ENCODE data around the gene LYPD6B. TPM values are rescaled to one million over a fixed set of nuclear protein-coding genes. Genes with fewer than 3 reads are reported as not detected.

The LYPD6B gene
- total RNA-seq, 2 donors from 2014 or later: 12.6 to 14.5 TPM

DNA sequence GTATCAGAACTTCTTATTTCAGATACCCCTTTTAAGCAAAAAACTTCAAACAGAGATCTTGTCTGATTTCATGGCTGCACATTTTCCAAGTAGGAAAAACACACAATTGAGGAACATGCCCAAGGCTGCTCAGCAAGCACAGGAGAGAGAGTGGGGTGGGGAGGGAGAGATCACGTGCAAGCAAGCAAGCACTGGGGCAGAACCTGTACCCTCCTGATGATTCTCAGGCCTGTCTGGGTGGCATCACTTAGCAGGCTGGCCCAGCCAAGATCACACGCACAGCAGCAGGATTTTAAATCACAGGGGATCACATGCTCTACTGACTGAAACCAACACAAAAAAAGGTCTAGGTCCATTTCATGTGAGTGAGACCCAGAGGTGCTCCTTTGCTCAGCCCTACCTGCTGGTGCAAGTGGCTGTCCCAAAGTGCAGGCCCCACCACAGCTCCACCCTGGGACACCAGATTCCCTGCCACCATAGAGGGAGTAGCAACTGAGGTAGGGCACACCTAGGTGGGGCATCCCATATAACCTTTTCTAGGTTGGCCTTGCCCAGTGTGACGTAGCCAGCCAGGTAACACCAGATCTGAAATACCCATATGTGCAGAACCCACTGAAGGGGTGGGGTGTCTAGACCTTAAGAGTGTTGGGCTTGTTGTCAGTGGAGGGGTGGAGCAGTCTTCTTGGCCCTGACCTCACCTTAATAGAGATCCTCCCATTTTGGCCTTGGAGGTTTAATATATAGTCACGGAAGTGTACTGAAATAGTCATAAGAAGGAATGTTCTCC lies 1.8 kb upstream of the LYPD6B start:
- TF ChIP-seq, protein P1, sequence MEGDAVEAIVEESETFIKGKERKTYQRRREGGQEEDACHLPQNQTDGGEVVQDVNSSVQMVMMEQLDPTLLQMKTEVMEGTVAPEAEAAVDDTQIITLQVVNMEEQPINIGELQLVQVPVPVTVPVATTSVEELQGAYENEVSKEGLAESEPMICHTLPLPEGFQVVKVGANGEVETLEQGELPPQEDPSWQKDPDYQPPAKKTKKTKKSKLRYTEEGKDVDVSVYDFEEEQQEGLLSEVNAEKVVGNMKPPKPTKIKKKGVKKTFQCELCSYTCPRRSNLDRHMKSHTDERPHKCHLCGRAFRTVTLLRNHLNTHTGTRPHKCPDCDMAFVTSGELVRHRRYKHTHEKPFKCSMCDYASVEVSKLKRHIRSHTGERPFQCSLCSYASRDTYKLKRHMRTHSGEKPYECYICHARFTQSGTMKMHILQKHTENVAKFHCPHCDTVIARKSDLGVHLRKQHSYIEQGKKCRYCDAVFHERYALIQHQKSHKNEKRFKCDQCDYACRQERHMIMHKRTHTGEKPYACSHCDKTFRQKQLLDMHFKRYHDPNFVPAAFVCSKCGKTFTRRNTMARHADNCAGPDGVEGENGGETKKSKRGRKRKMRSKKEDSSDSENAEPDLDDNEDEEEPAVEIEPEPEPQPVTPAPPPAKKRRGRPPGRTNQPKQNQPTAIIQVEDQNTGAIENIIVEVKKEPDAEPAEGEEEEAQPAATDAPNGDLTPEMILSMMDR (conservative IDR thresholded peaks at IDR 0.05): no peak
- peaks cover 46% of the 10 kb centered on the region for H3K27me3 ChIP-seq (ENCODE audit: control insufficient read depth, insufficient read depth, low read length, poor library complexity, severe bottlenecking)
- Mint-ChIP-seq H3K4me1 (peaks cover 20% of the 10 kb centered on the region), H3K27ac (no peak overlapping the region), H3K9me3 (peaks cover 2% of the 10 kb centered on the region), H3K36me3 (ENCODE audit: low read depth) (no peaks in the 10 kb centered on the region), H3K27me3 (ENCODE audit: insufficient read depth) (peaks cover 46% of the 10 kb centered on the region), H3K4me3 (no peak overlapping the region)
- 91 to 92% methylated on average over 4 of the region's 4 CpGs for WGBS, 2 experiments (ENCODE audit: insufficient coverage in 1 of 2, insufficient read length in 1 of 2)
- H3K9ac ChIP-seq (ENCODE audit: extremely low read depth, low read length, poor library complexity, severe bottlenecking): no peak overlapping the region
- H3K9me3 ChIP-seq (ENCODE audit: control insufficient read depth, low read length): no peaks in the 10 kb centered on the region
- no peak overlapping the region for H3K4me3 ChIP-seq (ENCODE audit: low read length)
- no peak for DNase-seq
- H3K27ac ChIP-seq (ENCODE audit: low read depth, low read length): no peak overlapping the region
- no peaks in the 10 kb centered on the region for H3K36me3 ChIP-seq (ENCODE audit: control insufficient read depth, insufficient read depth, low read length)
- H3K4me1 ChIP-seq (ENCODE audit: control insufficient read depth, insufficient read depth, low read length): no peaks in the 10 kb centered on the region

DNA sequence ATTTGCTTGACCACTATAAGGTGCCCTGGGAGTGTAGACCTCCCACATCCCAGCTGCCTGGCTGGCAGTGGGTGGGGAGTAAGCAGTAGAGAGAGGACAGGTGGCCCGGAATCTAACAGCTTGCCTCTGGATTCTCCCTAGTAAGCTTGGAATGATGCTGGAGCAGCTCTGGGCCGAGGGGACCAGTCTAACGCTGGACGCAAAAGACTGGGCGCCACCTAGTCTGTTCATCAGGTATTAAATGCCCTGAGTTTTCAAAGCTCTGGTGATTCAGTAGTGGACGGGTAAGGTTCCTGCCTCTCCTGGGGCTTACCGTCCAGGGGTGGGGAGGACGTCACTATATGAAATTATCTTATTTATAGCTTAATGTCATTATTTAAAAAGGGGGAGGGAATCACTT lies 648 bp upstream of the LYPD6B start:
- TF ChIP-seq, protein P1 (conservative IDR thresholded peaks at IDR 0.05): peak; percentile 44
- Histone ChIP-seq H3K4me3 (ENCODE audit: low read length) (peak overlapping the region; percentile 67), H3K9ac (ENCODE audit: extremely low read depth, low read length, poor library complexity, severe bottlenecking) (no peak overlapping the region), H3K27ac (ENCODE audit: low read depth, low read length) (no peak overlapping the region), H3K4me1 (ENCODE audit: control insufficient read depth, insufficient read depth, low read length) (no peaks in the 10 kb centered on the region), H3K9me3 (ENCODE audit: control insufficient read depth, low read length) (no peaks in the 10 kb centered on the region), H3K27me3 (ENCODE audit: control insufficient read depth, insufficient read depth, low read length, poor library complexity, severe bottlenecking) (peaks cover 58% of the 10 kb centered on the region), H3K36me3 (ENCODE audit: control insufficient read depth, insufficient read depth, low read length) (no peaks in the 10 kb centered on the region)
- H3K9me3 Mint-ChIP-seq: peaks cover 2% of the 10 kb centered on the region
- peaks cover 56% of the 10 kb centered on the region for H3K27me3 Mint-ChIP-seq (ENCODE audit: insufficient read depth)
- H3K27ac Mint-ChIP-seq: no peak overlapping the region
- H3K4me1 Mint-ChIP-seq: peaks cover 20% of the 10 kb centered on the region
- peak; percentile 74 for DNase-seq
- no peaks in the 10 kb centered on the region for H3K36me3 Mint-ChIP-seq (ENCODE audit: low read depth)
- WGBS, 2 experiments (ENCODE audit: insufficient coverage in 1 of 2, insufficient read length in 1 of 2): 59 to 77% methylated on average over 4 to 7 of the region's 8 CpGs
- H3K4me3 Mint-ChIP-seq: peak overlapping the region; percentile 70

DNA sequence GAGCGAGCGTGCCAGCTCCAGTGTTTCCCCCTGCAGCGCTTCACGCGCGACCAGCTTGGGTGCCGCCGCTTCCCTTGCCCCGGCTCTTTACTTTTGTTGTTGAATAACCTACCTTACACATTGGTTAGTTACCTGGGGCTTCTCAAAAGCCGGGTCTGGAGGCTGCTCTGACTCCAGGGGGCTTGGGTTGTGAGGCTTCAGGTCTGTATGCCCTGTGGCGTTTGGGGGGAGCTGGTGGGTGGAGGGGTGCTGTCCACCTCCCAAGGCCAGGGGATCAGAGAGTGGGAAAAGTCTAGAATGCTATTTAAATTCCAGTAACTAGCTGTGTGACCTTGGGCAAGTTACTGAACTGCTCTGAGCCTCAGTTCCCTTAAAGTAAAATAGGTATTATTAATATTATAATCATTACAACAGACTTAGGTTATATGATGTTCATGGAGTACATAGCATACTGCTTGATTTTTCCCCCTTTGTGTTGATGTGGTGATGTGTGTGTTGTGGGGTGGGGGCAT lies 770 bp downstream of the LYPD6B start:
- Histone ChIP-seq H3K36me3 (ENCODE audit: control insufficient read depth, insufficient read depth, low read length) (no peaks in the 10 kb centered on the region), H3K27ac (ENCODE audit: low read depth, low read length) (no peak overlapping the region), H3K4me3 (ENCODE audit: low read length) (peak overlapping the region; percentile 77), H3K9me3 (ENCODE audit: control insufficient read depth, low read length) (no peaks in the 10 kb centered on the region), H3K9ac (ENCODE audit: extremely low read depth, low read length, poor library complexity, severe bottlenecking) (no peak overlapping the region), H3K4me1 (ENCODE audit: control insufficient read depth, insufficient read depth, low read length) (no peaks in the 10 kb centered on the region), H3K27me3 (ENCODE audit: control insufficient read depth, insufficient read depth, low read length, poor library complexity, severe bottlenecking) (peaks cover 66% of the 10 kb centered on the region)
- Mint-ChIP-seq H3K27me3 (ENCODE audit: insufficient read depth) (peaks cover 61% of the 10 kb centered on the region), H3K4me1 (peaks cover 10% of the 10 kb centered on the region), H3K27ac (no peak overlapping the region), H3K36me3 (ENCODE audit: low read depth) (no peaks in the 10 kb centered on the region), H3K9me3 (peaks cover 2% of the 10 kb centered on the region), H3K4me3 (peak overlapping the region; percentile 70)
- 10 to 22% methylated on average over 2 to 11 of the region's 11 CpGs for WGBS, 2 experiments (ENCODE audit: insufficient coverage in 1 of 2, insufficient read length in 1 of 2)
- TF ChIP-seq, protein P1 (conservative IDR thresholded peaks at IDR 0.05): no peak
- DNase-seq: no peak
